Adrenal gland (tissue), 5 donors: Measurements from ENCODE around the gene FGD5.

Experiments used
- CTCF ChIP-seq, 6 experiments: fragments of 450-650 bp in 4 of 6; fragments of 200-600 bp in 2 of 6; sonication (generic) in 1 of 6; IDR thresholded peaks; 1 replicate in 5 of 6; 2 replicates in 1 of 6; pipeline versions ENCODE4 v1.5.1 to v1.8.0; 2016 to 2021; ENCODE audit warnings: antibody characterized with exemption in 6 of 6, mild to moderate bottlenecking in 2 of 6, moderate library complexity in 1 of 6
- POLR2A ChIP-seq, 2 donors: fragments of 450-650 bp; IDR thresholded peaks; one replicate each; pipeline ENCODE4 v1.6.1; 2017; ENCODE audit warnings: antibody characterized with exemption in 2 of 2, mild to moderate bottlenecking in 2 of 2, moderate library complexity in 1 of 2
- donor health status: DM: no; HTN: no; CAD: no.

GRCh38 chr3:14902719-14903118 is 84.0 kb downstream of the FGD5 start:
- TF ChIP-seq CTCF (IDR thresholded peaks at IDR 0.05) (no peak), POLR2A (IDR thresholded peaks at IDR 0.05) (no peak)
